PC-3 (cell line): ENCODE results near the gene MAP1B. TPM values are rescaled to one million over a fixed set of nuclear protein-coding genes. Genes with fewer than 3 reads are reported as not detected.
A peak's percentile ranks its signal among the peaks of the same experiment; 100 is the strongest.

ENCODE experiments used
- ATAC-seq: fragments of 200-7000 bp; cut with Tn5 transposase; 2 replicates; pipeline ENCODE4 v1.9.1; 2020; ENCODE audit warnings: mild to moderate bottlenecking, moderate library complexity
- BruUV-seq: library from RNA; stranded (reverse); fragments of 400-500 nt; replicated peaks from 2 replicates; lab custom pipeline; 2021; lab: Mats Ljungman, UMichigan
- CTCF ChIA-PET: fragments of 300-600 bp; sonication (Branson Sonifier 250); formaldehyde crosslinking; loops from one replicate; lab custom pipeline; 2022; ENCODE audit warnings: antibody characterized with exemption; lab: Charles Lee
- POLR2A ChIA-PET: fragments of 300-600 bp; sonication (Branson Sonifier 250); formaldehyde crosslinking; loops from one replicate; lab custom pipeline; 2022; ENCODE audit warnings: antibody characterized with exemption; ENCODE audit not compliant: unreplicated experiment; lab: Charles Lee
- DNase-seq: peaks from one replicate; pipeline ENCODE4 v3.0.0-alpha.2; 2015
- H2AFZ ChIP-seq: fragments of 300-600 bp; sonication (generic); 2 replicates; pipeline ENCODE4 v1.6.0; 2016; ENCODE audit warnings: antibody characterized with exemption, low read length
- H3F3A ChIP-seq: fragments of 300-600 bp; sonication (generic); one replicate; pipeline ENCODE4 v1.6.0; 2017; ENCODE audit warnings: antibody characterized with exemption, low read length, control low read depth, mild to moderate bottlenecking; ENCODE audit not compliant: unreplicated experiment
- H3K27ac ChIP-seq: fragments of 300-600 bp; sonication (generic); 2 replicates; pipeline ENCODE4 v1.5.1; 2016; ENCODE audit warnings: mild to moderate bottlenecking, low read length
- H3K27me3 ChIP-seq: fragments of 300-600 bp; sonication (generic); 2 replicates; pipeline ENCODE4 v1.6.1; 2016; ENCODE audit warnings: low read length, mixed read lengths
- H3K36me3 ChIP-seq: fragments of 300-600 bp; sonication (generic); 2 replicates; pipeline ENCODE4 v1.6.1; 2016; ENCODE audit warnings: low read depth, mixed run types, low read length, mixed read lengths
- H3K4me1 ChIP-seq: fragments of 300-600 bp; sonication (generic); 2 replicates; pipeline ENCODE4 v1.5.1; 2016; ENCODE audit warnings: low read length; ENCODE audit not compliant: insufficient read depth
- H3K4me2 ChIP-seq: fragments of 300-600 bp; sonication (generic); 2 replicates; pipeline ENCODE4 v1.6.0; 2016; ENCODE audit warnings: low read length
- H3K4me3 ChIP-seq: fragments of 300-600 bp; sonication (generic); 2 replicates; pipeline ENCODE4 v1.5.1; 2016; ENCODE audit warnings: mild to moderate bottlenecking, low read length, mixed read lengths
- H3K79me2 ChIP-seq: fragments of 300-600 bp; sonication (generic); 2 replicates; pipeline ENCODE4 v1.6.1; 2017; ENCODE audit warnings: low read length, mixed read lengths
- H3K9ac ChIP-seq: fragments of 300-600 bp; sonication (generic); 2 replicates; pipeline ENCODE4 v1.6.0; 2016; ENCODE audit warnings: mild to moderate bottlenecking, low read length
- H3K9me2 ChIP-seq: fragments of 300-600 bp; sonication (generic); replicated peaks from 2 replicates; pipeline ENCODE4 v1.6.1; 2016; ENCODE audit warnings: mixed run types, low read length, mixed read lengths
- H3K9me3 ChIP-seq: fragments of 300-600 bp; sonication (generic); 2 replicates; pipeline ENCODE4 v1.6.1; 2016; ENCODE audit warnings: low read length, mixed read lengths
- H4K20me1 ChIP-seq: fragments of 300-600 bp; sonication (generic); 2 replicates; pipeline ENCODE4 v1.6.1; 2016; ENCODE audit warnings: low read length, mixed read lengths
- CTCF ChIP-seq: fragments of 300-600 bp; sonication (generic); conservative IDR thresholded peaks from 2 replicates; pipeline ENCODE4 v1.5.1; 2017; ENCODE audit warnings: antibody characterized with exemption, low read depth, mild to moderate bottlenecking, low read length
- EZH2 ChIP-seq: fragments of 300-600 bp; sonication (generic); IDR thresholded peaks from one replicate; pipeline ENCODE4 v1.6.1; 2017; ENCODE audit warnings: antibody characterized with exemption, mild to moderate bottlenecking, low read length; ENCODE audit not compliant: unreplicated experiment
- EZH2phosphoT487 ChIP-seq: fragments of 300-600 bp; sonication (generic); IDR thresholded peaks from 2 replicates; pipeline ENCODE4 v1.6.1; 2018; ENCODE audit warnings: mild to moderate bottlenecking, antibody characterized with exemption, low read length, borderline replicate concordance
- intact Hi-C: fragments of 100-400 bp; cut with micrococcal nuclease; formaldehyde crosslinking; loops from 2 replicates; pipeline ENCODE4 v1.9.0; 2023
- total RNA-seq: library from RNA; depleted of rRNA; stranded (reverse); fragments of >200 nt; gene quantifications from 2 replicates; pipeline ENCODE4 v1.2.3, GENCODE V29; 2014

The MAP1B gene
- total RNA-seq, 1 experiment from 2014 or later = 12.8 TPM

- CTCF ChIA-PET = interaction anchor here (0.8 kb wide), 1 partner anchor 311 kb away, joined by 4 read pairs; no protein-coding TSS in a partner anchor
- H2AFZ ChIP-seq = no peak overlapping the region
- no peaks in the 10 kb centered on the region for H3F3A ChIP-seq
- H3K79me2 ChIP-seq = no peaks in the 10 kb centered on the region
- H3K9me3 ChIP-seq = no peaks in the 10 kb centered on the region
- 0 out of 2 replicates have a peak overlapping the region, but pooled peaks have one; percentile 28 for H3K4me2 ChIP-seq
- POLR2A ChIA-PET = no interaction called here
- H4K20me1 ChIP-seq = no peaks in the 10 kb centered on the region
- H3K27me3 ChIP-seq = no peaks in the 10 kb centered on the region
- peaks cover 16% of the 10 kb centered on the region for H3K36me3 ChIP-seq
- BruUV-seq = no TSS peak
- ATAC-seq (no peak), DNase-seq (no peak)
- peaks cover 18% of the 10 kb centered on the region for H3K4me1 ChIP-seq
- no peak overlapping the region for H3K9ac ChIP-seq
- H3K27ac ChIP-seq = peak overlapping the region; percentile 62; the same call in 1 of the 2 replicates
- TF ChIP-seq EZH2 (no peak), CTCF (no peak), EZH2phosphoT487 (no peak)
- no peak overlapping the region for H3K4me3 ChIP-seq
- no peaks in the 10 kb centered on the region for H3K9me2 ChIP-seq
- intact Hi-C loops = no loop called here
Measured at GRCh38 chr5:72233835-72234234, 126.6 kb downstream of the MAP1B start.

GRCh38 chr5:72234265-72234700 lies 127.0 kb downstream of the MAP1B start:
- ChIA-PET POLR2A (no interaction called here), CTCF (interaction anchor here (0.8 kb wide), 1 partner anchor 312 kb away, joined by 4 read pairs; no protein-coding TSS in a partner anchor)
- intact Hi-C loops = no loop called here
- H3K9me3 ChIP-seq = no peaks in the 10 kb centered on the region
- no peaks in the 10 kb centered on the region for H4K20me1 ChIP-seq
- peak; percentile 74 for ATAC-seq
- no peaks in the 10 kb centered on the region for H3K27me3 ChIP-seq
- no peaks in the 10 kb centered on the region for H3F3A ChIP-seq
- H3K27ac ChIP-seq = peak overlapping the region; percentile 62
- no peaks in the 10 kb centered on the region for H3K79me2 ChIP-seq
- no TSS peak for BruUV-seq
- H2AFZ ChIP-seq = no peak overlapping the region
- H3K4me3 ChIP-seq = 0 out of 2 replicates have a peak overlapping the region, but pooled peaks have one; percentile 4
- peak overlapping the region; percentile 30 for H3K4me2 ChIP-seq
- peaks cover 18% of the 10 kb centered on the region for H3K4me1 ChIP-seq
- H3K9me2 ChIP-seq = no peaks in the 10 kb centered on the region
- no peak overlapping the region; the same call in 1 of the 2 replicates for H3K9ac ChIP-seq
- TF ChIP-seq CTCF (no peak), EZH2 (no peak), EZH2phosphoT487 (no peak)
- peak; percentile 48 for DNase-seq
- H3K36me3 ChIP-seq = peaks cover 15% of the 10 kb centered on the region; the same call in 1 of the 2 replicates

- H3K9ac ChIP-seq = no peak overlapping the region; the same call in 1 of the 2 replicates
Measured at GRCh38 chr5:72234868-72235267, 127.6 kb downstream of the MAP1B start.

More at GRCh38 chr5:72234868-72235267, 127.6 kb downstream of the MAP1B start:
- H3K27ac ChIP-seq = peak overlapping the region; percentile 62
- no peak overlapping the region for H2AFZ ChIP-seq
- peak; percentile 33 for DNase-seq
- no peaks in the 10 kb centered on the region for H3K9me3 ChIP-seq
- TF ChIP-seq EZH2phosphoT487 (no peak), EZH2 (no peak), CTCF (no peak)
- no peaks in the 10 kb centered on the region for H3F3A ChIP-seq
- no peaks in the 10 kb centered on the region for H4K20me1 ChIP-seq
- H3K36me3 ChIP-seq = peaks cover 15% of the 10 kb centered on the region; the same call in 1 of the 2 replicates
- no peaks in the 10 kb centered on the region for H3K79me2 ChIP-seq
- no TSS peak for BruUV-seq
- POLR2A ChIA-PET = no interaction called here
- no peaks in the 10 kb centered on the region for H3K9me2 ChIP-seq
- peaks cover 18% of the 10 kb centered on the region for H3K4me1 ChIP-seq
- H3K4me2 ChIP-seq = peak overlapping the region; percentile 30
- no peaks in the 10 kb centered on the region for H3K27me3 ChIP-seq
- no peak for ATAC-seq
- H3K4me3 ChIP-seq = 0 out of 2 replicates have a peak overlapping the region, but pooled peaks have one; percentile 4
- intact Hi-C loops = no loop called here
- CTCF ChIA-PET = no interaction called here
